K562 (cell line): Measurements from ENCODE around the gene PRKAG2. TPM values are rescaled to one million over a fixed set of nuclear protein-coding genes. Genes with fewer than 3 reads are reported as not detected.

Experiments used
- ATAC-seq: fragments of 200-7000 bp; cut with Tn5 transposase; 3 replicates; pipeline ENCODE4 v1.9.1; 2020; ENCODE audit warnings: moderate library complexity
- BruUV-seq: library from RNA; stranded (reverse); fragments of 400-500 nt; replicated peaks from 2 replicates; lab custom pipeline; 2021; lab: Mats Ljungman, UMichigan
- CTCF ChIA-PET: fragments of 300-600 bp; formaldehyde crosslinking; extraction: SDS; loops from one replicate; lab custom pipeline; 2021; ENCODE audit warnings: low intra/inter-chr PET ratio; lab: Yijun Ruan, JAX
- POLR2A ChIA-PET: fragments of 300-600, 350-650 bp; sonication (Branson Sonifier 250); formaldehyde crosslinking; extraction: SDS; loops from one replicate; lab custom pipeline; 2021; ENCODE audit warnings: antibody characterized with exemption, inconsistent platforms; lab: Yijun Ruan, JAX
- DNase-seq, 4 experiments: peaks; one replicate each; pipeline versions ENCODE4 v3.0.0 to v3.0.0-alpha.2; 2011 to 2018; ENCODE audit warnings: low spot score in 3 of 4, mixed read lengths in 3 of 4; ENCODE audit errors: extremely low read depth in 1 of 4
- FAIRE-seq: peaks from 2 replicates; lab custom pipeline; 2011; peaks lifted over from hg19 to GRCh38; lab: Jason Lieb, UNC
- H2AFZ ChIP-seq: 2 replicates; pipeline ENCODE4 v1.6.0; 2011; ENCODE audit warnings: low read depth, low read length, control low read depth, inconsistent platforms
- H3K27ac ChIP-seq: fragments of 200-600 bp; 3 replicates; pipeline ENCODE4 v1.8.0; 2011; ENCODE audit warnings: low read depth, mild to moderate bottlenecking, control low read depth, inconsistent platforms, low read length, moderate library complexity, mixed read lengths; ENCODE audit errors: extremely low read depth
- H3K27me3 ChIP-seq, 2 experiments: fragments of 300-600 bp in 1 of 2; 2 replicates in 1 of 2; 3 replicates in 1 of 2; pipeline versions ENCODE4 v1.6.0 to v1.8.0; 2011; ENCODE audit warnings: inconsistent platforms in 2 of 2, low read length in 2 of 2, mild to moderate bottlenecking in 1 of 2, mixed read lengths in 1 of 2, moderate library complexity in 1 of 2; ENCODE audit not compliant: control insufficient read depth in 2 of 2, insufficient read depth in 2 of 2
- H3K36me3 ChIP-seq: fragments of 300-600 bp; 3 replicates; pipeline ENCODE4 v1.8.0; 2011; ENCODE audit warnings: mild to moderate bottlenecking, low read length, inconsistent platforms; ENCODE audit not compliant: control insufficient read depth, insufficient read depth
- H3K4me1 ChIP-seq, 2 experiments: fragments of 200-600 bp in 1 of 2; replicated peaks in 1 of 2; 2 replicates in 1 of 2; 3 replicates in 1 of 2; pipeline versions ENCODE4 v1.5.1 to v1.8.0; 2011; ENCODE audit warnings: inconsistent platforms in 2 of 2, low read length in 2 of 2, mild to moderate bottlenecking in 1 of 2, mixed read lengths in 1 of 2, moderate library complexity in 1 of 2; ENCODE audit not compliant: control insufficient read depth in 2 of 2, insufficient read depth in 2 of 2
- H3K4me2 ChIP-seq: 2 replicates; pipeline ENCODE4 v1.6.1; 2011; ENCODE audit warnings: low read length, control low read depth, inconsistent platforms, mixed read lengths; ENCODE audit not compliant: insufficient read depth
- H3K4me3 ChIP-seq: fragments of 200-600 bp; sonication (generic), shearing (Covaris generic); 2 replicates; pipeline ENCODE4 v1.5.1; 2016; ENCODE audit warnings: control low read depth, inconsistent platforms
- H3K79me2 ChIP-seq: fragments of 200-600 bp; 3 replicates; pipeline ENCODE4 v1.8.0; 2011; ENCODE audit warnings: low read length, inconsistent platforms; ENCODE audit not compliant: control insufficient read depth, insufficient read depth
- H3K9ac ChIP-seq, 2 experiments: 2 replicates each; pipeline versions ENCODE4 v1.6.0 to v1.6.1; 2011; ENCODE audit warnings: low read depth in 2 of 2, low read length in 2 of 2, control low read depth in 1 of 2, inconsistent platforms in 1 of 2, mild to moderate bottlenecking in 1 of 2, mixed read lengths in 1 of 2; ENCODE audit not compliant: insufficient read depth in 1 of 2
- H3K9me1 ChIP-seq: one replicate; pipeline ENCODE4 v1.6.0; 2011; ENCODE audit warnings: inconsistent platforms, mild to moderate bottlenecking, low read length, moderate library complexity; ENCODE audit not compliant: control insufficient read depth, insufficient read depth
- H3K9me3 ChIP-seq: replicated peaks from 2 replicates; pipeline ENCODE4 v1.5.1; 2011; ENCODE audit warnings: low read depth, low read length, inconsistent platforms; ENCODE audit not compliant: control insufficient read depth, insufficient read depth
- H4K20me1 ChIP-seq: replicated peaks from 2 replicates; pipeline ENCODE4 v1.6.1; 2011; ENCODE audit warnings: low read length, inconsistent platforms, mixed read lengths; ENCODE audit not compliant: control insufficient read depth, insufficient read depth
- CBFB ChIP-seq: sonication (generic); formaldehyde crosslinking; IDR thresholded peaks from 2 replicates; pipeline ENCODE4 v1.4.0; 2020; ENCODE audit warnings: mild to moderate bottlenecking, missing genetic modification reagents
- FOXK1 ChIP-seq: sonication (generic); formaldehyde crosslinking; IDR thresholded peaks from 2 replicates; pipeline ENCODE4 v1.8.0; 2022; ENCODE audit warnings: missing genetic modification reagents, mild to moderate bottlenecking, borderline replicate concordance
- HDAC2 ChIP-seq: fragments of 450-650 bp; IDR thresholded peaks from 2 replicates; pipeline ENCODE4 v1.6.1; 2016; ENCODE audit warnings: mild to moderate bottlenecking
- HINFP ChIP-seq: fragments of 450-650 bp; conservative IDR thresholded peaks from 2 replicates; pipeline ENCODE4 v1.6.1; 2016; ENCODE audit warnings: missing genetic modification characterization, low read depth, mild to moderate bottlenecking, control low read depth, missing compliant biosample characterization
- LEF1 ChIP-seq: fragments of 450-650 bp; IDR thresholded peaks from 2 replicates; pipeline ENCODE4 v1.6.1; 2016; ENCODE audit warnings: mild to moderate bottlenecking
- NFYB ChIP-seq: IDR thresholded peaks from 2 replicates; pipeline ENCODE4 v1.6.1; 2011; ENCODE audit warnings: mild to moderate bottlenecking, moderate library complexity; ENCODE audit not compliant: insufficient read length; ENCODE audit errors: extremely low read depth
- USF1 ChIP-seq: sonication (generic); formaldehyde crosslinking; IDR thresholded peaks from 2 replicates; pipeline ENCODE4 v1.9.0; 2022; ENCODE audit warnings: mild to moderate bottlenecking, missing genetic modification reagents
- WGBS: fragments of 100-300 bp; shearing (Covaris generic); methylation state at CpG from one replicate; pipeline ENCODE4 v1.1.6; 2016; ENCODE audit warnings: low coverage, mixed read lengths; ENCODE audit not compliant: insufficient coverage; ENCODE audit errors: missing lambda C conversion rate; 5-methylcytosine and 5-hydroxymethylcytosine counted together
- in situ Hi-C: fragments of 300-500 bp; cut with MboI; formaldehyde crosslinking; loops from 4 replicates; pipeline ENCODE4 v1.15.0; 2018; ENCODE audit warnings: inconsistent platforms, mixed read lengths
- intact Hi-C: fragments of 100-400 bp; cut with micrococcal nuclease; formaldehyde crosslinking; loops from 2 replicates; pipeline ENCODE4 v1.14.2; 2022
- polyA plus RNA-seq, 8 experiments: library from polyadenylated mRNA; depleted of rRNA in 4 of 8; stranded (reverse) in 5 of 8; unstranded in 3 of 8; fragments of >200 nt; fragmentation: Nextera tagmentation in 2 of 8; fragmentation: Illumina TruSeq in 1 of 8; extraction: Ambion mirVana in 2 of 8; extraction: Trizol in 1 of 8; gene quantifications; 2 replicates each; pipeline versions ENCODE4 v1.2.1 to v1.2.3, GENCODE V29; 2011 to 2014; ENCODE audit warnings: inconsistent platforms in 1 of 8, missing spikeins in 1 of 8
- total RNA-seq, 7 experiments: library from RNA; depleted of rRNA in 6 of 7; stranded (reverse); fragments of >200 nt in 6 of 7; fragmentation: Illumina TruSeq in 2 of 7; extraction: Trizol in 2 of 7; gene quantifications; 2 replicates each; pipeline versions ENCODE4 v1.2.1 to v1.2.3, GENCODE V29; 2011 to 2021; ENCODE audit warnings: low replicate concordance in 1 of 7

The PRKAG2 gene
- total and polyA plus RNA-seq, 9 of the 15 experiments (the other 6 are each of a cell fraction or from before 2014, with no cell fraction given), result 0.99 to 5.6 (median 3.3) TPM

GRCh38 chr7:151833691-151834090 is 43.2 kb downstream of the PRKAG2 start:
- no peak overlapping the region for H2AFZ ChIP-seq
- H3K36me3 ChIP-seq, result no peaks in the 10 kb centered on the region
- in situ Hi-C loops (no loop called here), intact Hi-C loops (no loop called here)
- H3K4me1 ChIP-seq, result peaks cover 0 to 5% of the 10 kb centered on the region in 2 experiments; a peak in 1 of 5 replicates
- ChIA-PET CTCF (no interaction called here), POLR2A (no interaction called here)
- no peak overlapping the region for H3K27ac ChIP-seq
- FAIRE-seq (no peak), ATAC-seq (no peak), DNase-seq (no peak)
- no peak overlapping the region for H3K4me3 ChIP-seq
- no peak overlapping the region for H3K9ac ChIP-seq
- no peaks in the 10 kb centered on the region for H3K9me3 ChIP-seq
- BruUV-seq, result no TSS peak
- peaks cover 17% of the 10 kb centered on the region for H4K20me1 ChIP-seq
- H3K9me1 ChIP-seq, result no peaks in the 10 kb centered on the region
- no peaks in the 10 kb centered on the region for H3K79me2 ChIP-seq
- TF ChIP-seq NFYB (no peak), USF1 (CRISPR knock-in tag) (no peak), FOXK1 (CRISPR knock-in tag) (no peak), HDAC2 (no peak), LEF1 (no peak), HINFP (tag) (no peak), CBFB (CRISPR knock-in tag) (no peak)
- TF ChIP-seq, all 486 proteins: peak for 0
- Histone ChIP-seq H3K27me3 (peaks cover 73 to 82% of the 10 kb centered on the region in 2 experiments), H3K4me2 (no peak overlapping the region)
- WGBS, result 1% methylated on average over 7 of the region's 7 CpGs
